SK-MEL-5 (cell line): ENCODE results near the gene RASEF. TPM values are rescaled to one million over a fixed set of nuclear protein-coding genes. Genes with fewer than 3 reads are reported as not detected.

Source experiments
- DNase-seq: peaks from one replicate; pipeline ENCODE4 v3.0.0-alpha.2; 2016; ENCODE audit warnings: low read depth, low spot score
- in situ Hi-C: cut with HindIII; loops from 2 replicates; pipeline ENCODE4 v1.10.0; 2016; ENCODE audit warnings: low sequenced_read_pairs, high pct_unique_total_duplicates, low pct_unique_long_range_greater_than_20kb
- total RNA-seq: library from RNA; depleted of rRNA; stranded (reverse); fragments of >200 nt; shearing (Covaris generic); gene quantifications from 2 replicates; pipeline ENCODE4 v1.2.3, GENCODE V29; 2014

Gene RASEF
- total RNA-seq, 1 experiment from 2014 or later: 1.9 TPM

- in situ Hi-C loops: no loop called here
- no peak for DNase-seq
These were observed 62.2 kb downstream of the RASEF start for GRCh38 chr9:83000765-83001164.

- in situ Hi-C loops: no loop called here
- no peak for DNase-seq
These were observed 64.5 kb downstream of the RASEF start for GRCh38 chr9:82998409-82998808.

- in situ Hi-C loops: no loop called here
- DNase-seq: no peak
These were observed 65.3 kb downstream of the RASEF start for GRCh38 chr9:82997476-82998140.

GRCh38 chr9:82996941-82997340 is 66.0 kb downstream of the RASEF start:
- in situ Hi-C loops: no loop called here
- no peak for DNase-seq

GRCh38 chr9:82993856-82994605 is 68.9 kb downstream of the RASEF start:
- in situ Hi-C loops: no loop called here
- DNase-seq: no peak

GRCh38 chr9:82991671-82992070 is 71.3 kb downstream of the RASEF start:
- peak; percentile 92 for DNase-seq
- in situ Hi-C loops: no loop called here

GRCh38 chr9:82989929-82990328 is 73.0 kb downstream of the RASEF start:
- peak; percentile 43 for DNase-seq
- in situ Hi-C loops: no loop called here

- in situ Hi-C loops: no loop called here
- no peak for DNase-seq
These were observed 74.5 kb downstream of the RASEF start for GRCh38 chr9:82988488-82988887.

GRCh38 chr9:82987370-82988189 is 75.4 kb downstream of the RASEF start:
- in situ Hi-C loops: no loop called here
- no peak for DNase-seq

GRCh38 chr9:82981552-82981951 is 81.4 kb downstream of the RASEF start:
- in situ Hi-C loops: no loop called here
- no peak for DNase-seq

GRCh38 chr9:82975176-82975575 is 87.8 kb downstream of the RASEF start:
- in situ Hi-C loops: no loop called here
- no peak for DNase-seq

GRCh38 chr9:82972446-82972845 is 90.5 kb downstream of the RASEF start:
- DNase-seq: no peak
- in situ Hi-C loops: no loop called here

GRCh38 chr9:82970359-82970758 is 92.6 kb downstream of the RASEF start:
- DNase-seq: no peak
- in situ Hi-C loops: no loop called here

- DNase-seq: no peak
- in situ Hi-C loops: no loop called here
These were observed 93.7 kb downstream of the RASEF start for GRCh38 chr9:82969291-82969690.

GRCh38 chr9:82968816-82969215 is 94.1 kb downstream of the RASEF start:
- no peak for DNase-seq
- in situ Hi-C loops: no loop called here

GRCh38 chr9:82968388-82968787 is 94.6 kb downstream of the RASEF start:
- no peak for DNase-seq
- in situ Hi-C loops: no loop called here

- in situ Hi-C loops: no loop called here
- peak; percentile 92 for DNase-seq
These were observed 101.3 kb downstream of the RASEF start for GRCh38 chr9:82961504-82962125.
